ELF-1 (cell line): Measurements from ENCODE around the gene TUBB2B.
"Not testable (repeated sequence)": the region's sequence is repeated elsewhere in the genome, so short reads cannot be mapped to it uniquely, and the experiment has no call there.

Experiments used
- DNase-seq: peaks from one replicate; pipeline ENCODE4 v3.0.0-alpha.2; 2016; ENCODE audit warnings: low read depth, low spot score

The TUBB2B gene

GRCh38 chr6:3258720-3259490, 31.5 kb upstream of the TUBB2B start, which contains the start of gene PSMG4:
Gene PSMG4 (plus strand): TSS chr6:3258947. CDS start chr6:3259023, 76 bp downstream.
- peak; percentile 85 for DNase-seq

DNA sequence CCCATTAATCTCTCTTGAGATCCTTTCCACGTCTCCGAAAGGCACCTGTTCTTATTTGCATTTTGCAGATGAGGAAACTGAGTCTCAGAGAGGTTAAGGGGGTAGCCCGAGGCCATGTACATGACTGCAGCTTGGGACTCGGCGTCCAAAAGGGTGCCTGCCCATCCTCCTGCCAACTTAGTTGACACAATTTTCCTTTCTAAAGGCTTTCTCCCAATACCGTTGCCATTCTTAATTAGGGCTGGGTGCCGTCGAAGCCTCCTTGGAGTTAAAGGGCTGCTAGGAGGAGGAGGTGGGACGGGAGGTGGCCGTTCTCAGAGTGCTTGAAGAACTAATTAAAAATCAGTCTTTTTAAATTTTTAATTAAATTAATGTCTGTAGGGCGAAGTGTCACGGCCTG, 30.7 kb upstream of the TUBB2B start:
- no peak for DNase-seq

DNA sequence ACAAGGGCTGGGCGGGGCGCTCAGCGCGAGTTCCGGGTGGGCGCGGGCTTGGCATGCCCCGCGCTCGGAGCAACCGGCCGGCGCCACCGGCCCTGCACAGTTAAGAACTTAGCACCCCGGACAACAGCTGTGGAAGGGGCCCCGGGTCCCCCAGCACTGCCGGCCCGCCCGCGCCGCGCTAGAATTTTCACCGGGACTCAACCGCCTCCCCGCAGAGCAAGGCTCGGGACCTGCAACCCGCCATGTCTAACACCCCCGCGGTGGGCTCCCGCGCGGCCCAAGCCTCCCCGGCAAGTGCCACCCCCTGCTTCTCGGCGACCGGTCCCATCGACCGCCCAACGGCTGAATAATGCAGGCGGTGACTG, 26.1 kb upstream of the TUBB2B start:
- DNase-seq, result no peak

- no peak for DNase-seq
These were observed 25.6 kb upstream of the TUBB2B start for GRCh38 chr6:3252861-3253596.

DNA sequence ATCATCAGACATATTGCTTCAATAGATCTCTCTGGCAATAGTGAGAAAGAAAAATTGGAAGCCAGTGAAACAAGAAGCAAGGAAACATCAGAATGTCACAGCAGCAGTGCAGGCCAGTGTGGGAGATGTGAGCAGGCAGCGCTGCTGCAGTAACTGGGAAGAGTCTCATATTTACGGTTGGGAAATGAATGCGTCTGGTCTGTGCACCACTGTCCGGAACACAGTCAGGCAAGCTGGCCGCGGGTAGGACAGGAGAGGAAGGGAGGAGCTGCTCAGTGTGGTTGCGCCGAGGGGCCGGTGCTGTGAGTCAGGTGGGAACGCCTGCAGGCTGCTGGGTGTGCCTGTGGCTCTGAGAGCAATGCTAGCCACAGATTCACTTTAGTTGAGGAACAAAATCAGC, 24.9 kb upstream of the TUBB2B start:
- peak; percentile 77 for DNase-seq

DNA sequence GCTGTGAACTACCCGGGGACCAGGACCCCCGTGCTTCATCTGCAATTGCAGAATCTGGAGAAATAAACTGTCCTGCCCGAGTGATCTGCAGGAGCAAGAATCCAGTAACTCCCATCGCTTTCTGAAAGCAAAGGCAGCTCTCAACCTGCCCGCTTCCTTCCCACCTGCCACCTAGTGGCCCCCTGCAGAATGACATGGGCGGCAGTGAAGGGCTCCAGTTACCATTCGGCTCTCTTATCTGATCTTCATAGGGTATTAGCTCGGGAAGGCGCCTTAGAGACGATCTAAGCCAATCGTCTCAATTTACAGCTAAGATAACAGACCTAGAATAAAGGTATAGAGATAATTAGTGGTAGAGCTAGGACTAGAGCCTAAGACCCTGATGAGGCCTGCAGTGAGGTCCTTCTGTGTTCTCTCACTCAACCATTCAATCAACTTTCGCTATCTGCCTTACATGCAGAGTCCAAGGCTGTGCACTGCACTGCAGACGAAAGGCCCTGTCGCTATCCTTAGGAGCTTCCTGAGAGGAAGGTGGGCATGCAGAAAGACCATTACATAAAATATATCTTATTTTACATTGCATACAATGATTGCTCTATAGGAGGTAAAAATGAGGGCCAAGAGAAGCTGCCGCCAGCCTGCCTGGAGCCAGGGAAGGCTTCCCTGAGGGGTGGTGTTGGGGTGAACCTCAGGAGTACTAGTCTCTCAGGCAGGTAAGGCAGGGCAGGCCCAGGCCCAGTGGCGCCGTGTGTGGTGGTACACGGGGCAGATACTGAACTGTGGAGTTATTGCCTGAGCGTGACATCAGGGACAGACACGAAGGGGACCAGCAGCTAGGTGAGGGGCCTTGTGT, 24.2 kb upstream of the TUBB2B start:
- peak; percentile 96 for DNase-seq

- DNase-seq, result no peak
These were observed 22.8 kb upstream of the TUBB2B start for GRCh38 chr6:3250231-3250675.

- DNase-seq, result no peak
These were observed 22.4 kb upstream of the TUBB2B start for GRCh38 chr6:3249821-3250220.

DNA sequence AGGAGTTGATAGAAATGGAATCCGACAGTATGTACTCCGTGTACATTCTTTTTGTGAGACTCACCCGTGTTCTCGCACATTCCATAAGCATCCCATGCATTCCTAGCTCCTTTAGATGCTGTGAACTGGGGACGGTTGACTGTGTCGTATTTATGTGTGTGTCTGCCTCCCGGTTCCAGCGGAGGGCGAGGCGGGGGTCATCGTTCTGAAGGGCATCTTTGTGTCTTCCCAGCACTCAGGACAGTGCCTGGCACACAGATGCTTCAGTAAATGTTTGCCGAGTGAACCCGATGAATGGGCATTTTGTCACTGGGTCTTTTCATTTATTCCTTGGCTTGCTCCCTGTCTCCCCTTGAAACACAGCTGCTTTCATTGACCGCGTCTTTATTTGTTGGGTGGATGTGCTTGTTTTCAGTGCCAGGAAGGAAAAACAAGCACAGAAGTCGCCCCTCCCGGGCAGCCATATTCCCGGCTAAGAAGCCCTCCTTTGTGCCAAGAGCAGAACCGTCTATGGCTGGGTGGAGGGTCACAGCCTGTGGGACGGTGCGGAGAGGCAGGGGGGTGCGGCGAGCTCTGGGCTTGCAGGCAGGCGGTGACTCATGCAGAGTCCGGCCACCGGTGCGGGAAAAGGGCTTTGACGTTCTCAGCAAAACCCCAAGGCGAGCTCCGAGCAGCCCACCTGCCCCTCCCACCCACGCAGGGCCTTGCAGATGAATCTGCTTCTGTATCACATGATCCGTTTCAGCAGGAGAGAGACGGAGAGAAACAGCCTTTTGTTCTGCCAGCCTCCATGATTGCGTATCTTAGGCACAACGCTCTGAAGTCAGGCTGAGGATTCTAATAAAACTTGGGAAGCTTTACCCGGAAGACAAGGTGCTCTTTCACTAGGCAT, 20.0 kb upstream of the TUBB2B start:
- DNase-seq, result peak; percentile 81

GRCh38 chr6:3245216-3245615, 17.8 kb upstream of the TUBB2B start:
- no peak for DNase-seq

- DNase-seq, result not testable (repeated sequence)
These were observed 17.3 kb upstream of the TUBB2B start for GRCh38 chr6:3244832-3245161.

GRCh38 chr6:3244003-3244831, 16.8 kb upstream of the TUBB2B start:
- no peak for DNase-seq

DNA sequence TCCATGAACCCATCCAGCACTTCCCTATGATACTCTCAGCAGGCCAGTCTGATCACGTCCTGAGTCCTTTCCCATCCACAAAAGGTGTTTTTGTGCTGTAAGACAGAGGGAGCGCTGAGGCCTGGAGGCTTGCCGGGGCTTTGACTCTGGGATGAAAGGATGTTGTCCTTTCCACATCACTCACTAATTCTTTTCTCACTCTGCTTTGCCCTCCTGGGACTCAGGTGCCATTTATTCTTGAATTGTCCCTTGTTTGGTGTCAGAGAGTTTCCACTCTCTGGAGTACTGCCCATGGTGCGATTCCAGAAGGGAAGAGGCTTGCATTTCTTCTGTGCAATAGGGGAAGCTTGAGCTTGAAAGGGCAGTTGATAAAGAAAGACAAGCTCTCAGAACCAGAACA, 15.3 kb upstream of the TUBB2B start:
- no peak for DNase-seq

DNA sequence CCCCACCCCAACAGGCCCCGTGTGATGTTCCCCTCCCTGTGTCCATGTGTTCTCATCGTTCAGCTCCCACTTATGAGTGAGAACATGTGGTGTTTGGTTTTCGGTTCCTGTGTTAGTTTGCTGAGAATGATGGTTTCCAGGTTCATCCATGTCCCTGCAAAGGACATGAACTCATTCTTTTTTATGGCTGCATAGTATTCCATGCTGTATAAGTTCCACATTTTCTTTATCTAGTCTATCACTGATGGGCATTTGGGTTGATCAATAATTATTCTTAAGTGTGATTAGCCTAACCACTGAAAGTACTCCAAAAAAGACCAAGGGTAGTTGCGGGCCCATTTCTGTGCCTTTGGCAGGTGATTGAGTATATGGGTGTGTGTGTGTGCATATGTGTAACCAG, 14.3 kb upstream of the TUBB2B start:
- not testable (repeated sequence) for DNase-seq

- no peak for DNase-seq
These were observed 13.1 kb upstream of the TUBB2B start for GRCh38 chr6:3240595-3240994.

DNA sequence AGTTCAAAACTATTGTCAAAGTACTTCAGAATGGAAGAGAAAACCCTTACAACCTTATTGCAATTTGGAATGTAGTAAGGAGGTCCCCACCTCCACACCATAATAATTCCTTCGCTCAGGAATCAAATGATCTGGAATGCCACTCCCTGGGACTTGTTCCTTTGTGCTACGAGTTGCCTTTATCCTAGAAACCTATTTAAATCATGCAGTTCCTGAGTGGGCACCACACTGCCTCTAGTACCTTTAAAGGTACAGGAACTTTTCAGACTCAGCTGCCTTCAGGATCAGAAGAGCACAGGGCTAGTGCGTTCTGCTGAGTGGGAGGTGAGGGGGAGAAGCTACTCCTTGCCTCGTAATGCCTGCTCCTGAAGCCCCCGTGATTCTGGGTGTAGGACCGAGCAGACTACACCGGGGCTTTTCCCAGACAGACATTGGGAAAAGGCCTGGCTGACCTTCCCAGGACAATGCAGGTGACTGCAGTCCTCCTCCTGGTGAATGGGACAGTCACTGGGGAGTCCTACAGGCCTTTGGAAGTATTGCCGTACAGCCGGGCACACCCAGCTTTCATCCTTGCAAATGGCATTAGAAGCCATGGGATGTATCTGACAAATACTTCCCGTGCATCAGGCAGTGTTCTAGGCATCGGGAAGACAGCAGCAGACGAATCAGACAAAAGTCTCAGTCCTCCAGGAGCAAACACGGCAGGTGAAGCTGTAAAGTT, 11.8 kb upstream of the TUBB2B start:
- DNase-seq, result peak; percentile 55

DNA sequence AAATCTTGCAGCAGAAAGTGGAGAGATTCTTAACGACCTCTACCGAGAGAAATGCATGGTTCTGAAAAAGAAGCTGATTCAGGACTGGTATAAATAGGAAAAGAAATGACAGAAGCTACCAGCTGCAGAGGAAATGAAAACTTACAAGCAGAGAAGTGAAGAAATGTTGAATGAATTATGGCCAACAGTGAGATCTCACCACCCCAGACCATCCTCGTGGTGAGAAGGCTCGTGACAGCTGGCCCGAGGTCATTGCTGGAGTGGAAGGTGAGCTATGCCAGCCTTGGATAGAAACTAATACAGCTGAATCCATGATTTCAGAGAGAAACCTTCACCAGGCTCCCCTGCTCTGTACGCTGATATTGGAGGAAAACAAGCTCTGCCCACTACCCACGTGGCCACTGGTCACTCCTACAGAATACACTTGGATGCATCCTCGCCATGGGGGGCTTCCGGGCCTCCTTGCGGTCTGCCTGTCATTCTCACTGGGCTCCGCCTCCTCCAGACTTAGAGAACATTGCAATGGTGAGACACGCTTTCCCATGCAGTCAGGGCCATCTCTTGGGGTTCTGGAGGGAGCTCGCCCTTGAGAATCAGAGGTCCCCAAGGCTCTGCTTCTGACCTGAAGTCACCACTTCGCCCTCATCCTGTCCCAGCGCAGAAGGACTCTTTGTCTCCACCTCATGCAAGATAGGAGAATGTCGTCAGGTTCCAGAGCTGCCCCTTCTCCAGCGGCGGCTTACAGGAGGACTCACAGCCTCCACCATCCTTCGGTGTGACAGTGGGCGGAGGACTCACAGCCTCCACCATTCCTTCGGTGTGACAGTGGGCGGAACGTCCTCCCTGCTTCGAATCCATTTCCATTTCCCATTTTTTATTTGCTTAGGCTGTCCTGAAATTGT, 10.6 kb upstream of the TUBB2B start:
- peak; percentile 58 for DNase-seq

- no peak for DNase-seq
These were observed 8.6 kb upstream of the TUBB2B start for GRCh38 chr6:3236005-3236404.

- no peak for DNase-seq
These were observed 8.0 kb upstream of the TUBB2B start for GRCh38 chr6:3235486-3235885.
